GM19043 (cell line): ENCODE data around the gene SMC1B.
"Not testable (repeated sequence)": the region's sequence is repeated elsewhere in the genome, so short reads cannot be mapped to it uniquely, and the experiment has no call there.

Experiments
- ATAC-seq: cut with Tn5 transposase; IDR thresholded peaks from one replicate; pipeline ENCODE4 v1.9.1; 2021; ENCODE audit warnings: low read depth; ENCODE audit not compliant: unreplicated experiment

SMC1B gene

GRCh38 chr22:45423524-45423923 is 10.1 kb upstream of the SMC1B start:
- no peak for ATAC-seq

GRCh38 chr22:45422237-45422983 is 9.0 kb upstream of the SMC1B start:
- no peak for ATAC-seq

- ATAC-seq: no peak
These were observed 8.1 kb upstream of the SMC1B start for GRCh38 chr22:45421349-45422055.

GRCh38 chr22:45420539-45420938 is 7.1 kb upstream of the SMC1B start:
- ATAC-seq: no peak

- no peak for ATAC-seq
These were observed 6.6 kb upstream of the SMC1B start for GRCh38 chr22:45420011-45420410.

- no peak for ATAC-seq
These were observed 5.4 kb upstream of the SMC1B start for GRCh38 chr22:45418770-45419138.

GRCh38 chr22:45418056-45418769 is 4.8 kb upstream of the SMC1B start:
- ATAC-seq: no peak

GRCh38 chr22:45413013-45413367 is 409 bp downstream of the SMC1B start:
- ATAC-seq: no peak

- ATAC-seq: no peak
These were observed 5.6 kb downstream of the SMC1B start for GRCh38 chr22:45407793-45408192.

GRCh38 chr22:45402466-45402985 is 10.9 kb downstream of the SMC1B start:
- ATAC-seq: no peak

- ATAC-seq: no peak
These were observed 13.5 kb downstream of the SMC1B start for GRCh38 chr22:45399712-45400445.

- ATAC-seq: no peak
These were observed 15.2 kb downstream of the SMC1B start for GRCh38 chr22:45398214-45398613.

- no peak for ATAC-seq
These were observed 15.6 kb downstream of the SMC1B start for GRCh38 chr22:45397806-45398205.

- ATAC-seq: no peak
These were observed 23.9 kb downstream of the SMC1B start for GRCh38 chr22:45389546-45389945.

- no peak for ATAC-seq
These were observed 32.1 kb downstream of the SMC1B start for GRCh38 chr22:45381348-45381747.

- no peak for ATAC-seq
These were observed 36.7 kb downstream of the SMC1B start for GRCh38 chr22:45376703-45377102.

GRCh38 chr22:45376009-45376408 is 37.4 kb downstream of the SMC1B start:
- no peak for ATAC-seq

GRCh38 chr22:45373592-45373991 is 39.8 kb downstream of the SMC1B start:
- not testable (repeated sequence) for ATAC-seq

- ATAC-seq: no peak
These were observed 46.7 kb downstream of the SMC1B start for GRCh38 chr22:45366713-45367112.

GRCh38 chr22:45359627-45360026 is 53.8 kb downstream of the SMC1B start:
- ATAC-seq: no peak

- no peak for ATAC-seq
These were observed 55.3 kb downstream of the SMC1B start for GRCh38 chr22:45358127-45358526.
